AG09309 (cell line): ENCODE measurements around the gene BICD1.
A peak's percentile ranks its signal among the peaks of the same experiment; 100 is the strongest.

Experiments
- DNase-seq: peaks from one replicate; pipeline ENCODE4 v3.0.0-alpha.2; 2010; ENCODE audit warnings: low read depth
- H3K4me3 ChIP-seq: 2 replicates; pipeline ENCODE4 v1.5.1; 2011; ENCODE audit warnings: mild to moderate bottlenecking, low read depth, low read length, moderate library complexity; ENCODE audit not compliant: control insufficient read depth
- TF ChIP-seq, protein P1 (sequence below): IDR thresholded peaks from 2 replicates; pipeline ENCODE4 v1.5.1; 2011; ENCODE audit warnings: mild to moderate bottlenecking, low read depth, low read length, inconsistent platforms; ENCODE audit not compliant: insufficient read depth, control insufficient read depth; ENCODE audit errors: missing control alignments

Gene BICD1

DNA sequence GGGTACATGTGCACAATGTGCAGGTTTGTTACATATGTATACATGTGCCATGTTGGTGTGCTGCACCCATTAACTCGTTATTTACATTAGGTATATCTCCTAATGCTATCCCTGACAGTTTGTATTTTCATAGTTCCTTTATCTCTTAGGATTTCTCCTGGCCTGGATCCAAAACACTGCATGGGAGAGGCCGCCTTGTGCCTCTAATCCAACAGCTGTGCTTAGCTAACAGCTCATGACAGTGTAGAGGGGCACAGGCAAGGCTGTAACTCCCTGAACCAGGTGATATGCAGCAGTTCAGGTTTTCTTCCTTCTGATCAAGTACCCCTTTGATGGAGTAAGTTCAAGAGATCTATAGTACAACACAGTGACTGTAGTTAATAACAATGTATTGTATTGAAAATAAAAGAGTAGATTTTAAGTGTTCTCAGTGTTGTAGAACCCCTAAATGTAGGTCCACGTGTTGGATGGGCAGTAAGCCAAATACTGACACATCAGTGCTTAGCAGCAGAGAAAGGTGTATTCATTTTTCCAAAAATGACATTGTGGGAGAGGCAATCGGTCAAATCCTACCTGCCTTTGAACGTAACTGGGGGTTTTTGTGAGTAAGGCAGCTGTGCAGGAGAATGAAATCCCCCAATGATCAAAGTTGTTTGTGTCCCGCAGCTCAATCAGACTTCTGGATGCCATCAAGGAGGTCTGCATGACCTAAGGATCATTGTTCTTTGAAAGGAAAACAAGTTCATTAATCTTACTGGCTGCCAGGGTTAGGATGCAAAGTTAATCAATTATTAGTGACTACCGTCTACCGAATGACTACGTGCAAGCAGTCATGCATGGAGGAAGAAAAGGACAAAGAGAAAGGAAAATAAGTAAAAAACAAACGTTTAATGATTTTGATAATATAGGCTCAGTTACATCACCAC, 203.4 kb downstream of the BICD1 start:
- TF ChIP-seq, protein P1, sequence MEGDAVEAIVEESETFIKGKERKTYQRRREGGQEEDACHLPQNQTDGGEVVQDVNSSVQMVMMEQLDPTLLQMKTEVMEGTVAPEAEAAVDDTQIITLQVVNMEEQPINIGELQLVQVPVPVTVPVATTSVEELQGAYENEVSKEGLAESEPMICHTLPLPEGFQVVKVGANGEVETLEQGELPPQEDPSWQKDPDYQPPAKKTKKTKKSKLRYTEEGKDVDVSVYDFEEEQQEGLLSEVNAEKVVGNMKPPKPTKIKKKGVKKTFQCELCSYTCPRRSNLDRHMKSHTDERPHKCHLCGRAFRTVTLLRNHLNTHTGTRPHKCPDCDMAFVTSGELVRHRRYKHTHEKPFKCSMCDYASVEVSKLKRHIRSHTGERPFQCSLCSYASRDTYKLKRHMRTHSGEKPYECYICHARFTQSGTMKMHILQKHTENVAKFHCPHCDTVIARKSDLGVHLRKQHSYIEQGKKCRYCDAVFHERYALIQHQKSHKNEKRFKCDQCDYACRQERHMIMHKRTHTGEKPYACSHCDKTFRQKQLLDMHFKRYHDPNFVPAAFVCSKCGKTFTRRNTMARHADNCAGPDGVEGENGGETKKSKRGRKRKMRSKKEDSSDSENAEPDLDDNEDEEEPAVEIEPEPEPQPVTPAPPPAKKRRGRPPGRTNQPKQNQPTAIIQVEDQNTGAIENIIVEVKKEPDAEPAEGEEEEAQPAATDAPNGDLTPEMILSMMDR = no peak
- no peak overlapping the region for H3K4me3 ChIP-seq
- DNase-seq = no peak

GRCh38 chr12:32312049-32312670, 205.5 kb downstream of the BICD1 start:
- H3K4me3 ChIP-seq = no peak overlapping the region
- DNase-seq = peak; percentile 55
- TF ChIP-seq, protein P1 = peak; percentile 55

- no peak overlapping the region for H3K4me3 ChIP-seq
- DNase-seq = no peak
Measured at GRCh38 chr12:32322354-32322753, 215.7 kb downstream of the BICD1 start.

DNA sequence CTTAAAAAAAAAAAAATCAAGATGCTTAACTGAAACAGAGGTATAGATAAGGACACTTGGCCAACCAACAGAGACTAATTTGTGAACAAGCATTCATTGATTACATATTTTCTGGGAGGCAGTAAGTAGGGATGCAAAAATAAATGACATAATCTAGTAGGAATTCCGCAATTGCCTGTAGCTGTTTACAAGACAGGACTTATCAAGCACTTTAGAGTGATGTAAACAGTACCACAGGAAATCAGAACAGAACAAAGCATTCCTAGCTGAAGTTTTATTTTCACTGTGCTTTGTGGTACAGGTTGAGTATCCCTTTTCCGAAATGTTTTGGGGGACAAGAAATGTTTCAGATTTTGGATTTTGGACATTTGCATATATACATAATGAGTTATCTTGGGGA, 224.5 kb downstream of the BICD1 start:
- no peak for DNase-seq
- H3K4me3 ChIP-seq = no peak overlapping the region
- TF ChIP-seq, protein P1 = no peak

More at GRCh38 chr12:32322354-32322753, 215.7 kb downstream of the BICD1 start:
- TF ChIP-seq, protein P1 = no peak

GRCh38 chr12:32332446-32332845, 225.8 kb downstream of the BICD1 start:
- TF ChIP-seq, protein P1 = no peak
- no peak overlapping the region for H3K4me3 ChIP-seq
- no peak for DNase-seq

DNA sequence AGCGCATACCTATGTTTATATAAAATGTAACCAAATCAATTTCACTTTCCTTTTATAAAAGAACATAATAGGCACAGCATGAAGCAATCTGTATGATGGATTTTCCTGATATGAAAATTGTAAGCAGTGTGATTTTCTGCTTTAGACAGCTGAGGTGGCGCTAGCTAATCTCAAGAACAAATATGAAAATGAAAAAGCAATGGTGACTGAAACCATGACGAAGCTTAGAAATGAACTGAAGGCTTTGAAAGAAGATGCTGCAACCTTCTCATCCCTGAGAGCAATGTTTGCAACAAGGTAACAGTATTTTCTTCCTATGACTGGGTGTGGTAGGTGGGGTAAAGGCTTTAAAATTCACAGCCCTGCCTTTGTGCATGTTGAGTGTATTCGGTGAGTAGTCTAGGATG, 227.7 kb downstream of the BICD1 start:
- DNase-seq = no peak
- H3K4me3 ChIP-seq = no peak overlapping the region
- TF ChIP-seq, protein P1 = no peak
